IMR-90 (cell line): ENCODE results near the gene TMEM101. TPM values are rescaled to one million over a fixed set of nuclear protein-coding genes. Genes with fewer than 3 reads are reported as not detected.

Experiments used
- ATAC-seq: fragments of 200-7000 bp; cut with Tn5 transposase; 2 replicates; pipeline ENCODE4 v1.9.1; 2020; ENCODE audit warnings: low read depth, mild to moderate bottlenecking, moderate library complexity
- BruUV-seq: library from RNA; stranded (reverse); fragments of 400-500 nt; replicated peaks from 2 replicates; lab custom pipeline; 2021; lab: Mats Ljungman, UMichigan
- CTCF ChIA-PET: fragments of 300-600 bp; formaldehyde crosslinking; extraction: SDS; loops from one replicate; lab custom pipeline; 2021; ENCODE audit warnings: antibody characterized with exemption; lab: Yijun Ruan, JAX
- POLR2A ChIA-PET: fragments of 300-600 bp; sonication (Branson Sonifier 250); formaldehyde crosslinking; loops from one replicate; lab custom pipeline; 2022; ENCODE audit warnings: antibody characterized with exemption; ENCODE audit not compliant: unreplicated experiment; lab: Charles Lee
- DNase-seq: peaks from one replicate; pipeline ENCODE4 v3.0.0; 2013
- H2AFZ ChIP-seq: replicated peaks from 2 replicates; pipeline ENCODE3; 2013; ENCODE audit warnings: low read length, mild to moderate bottlenecking; ENCODE audit not compliant: poor library complexity
- H2AK5ac ChIP-seq: 2 replicates; pipeline ENCODE4 v1.6.1; 2013; ENCODE audit warnings: low read depth, low read length, inconsistent platforms
- H2AK9ac ChIP-seq: replicated peaks from 2 replicates; pipeline ENCODE3; 2013; ENCODE audit warnings: mild to moderate bottlenecking, low read depth, low read length, moderate library complexity; ENCODE audit not compliant: poor library complexity
- H2BK120ac ChIP-seq: 2 replicates; pipeline ENCODE4 v1.6.1; 2013; ENCODE audit warnings: low read depth, low read length, inconsistent platforms
- H2BK15ac ChIP-seq: 3 replicates; pipeline ENCODE4 v1.6.1; 2013; ENCODE audit warnings: low read depth, low read length, inconsistent platforms
- H2BK20ac ChIP-seq: 2 replicates; pipeline ENCODE4 v1.6.1; 2013; ENCODE audit warnings: low read depth, mild to moderate bottlenecking, inconsistent platforms, low read length, moderate library complexity
- H2BK5ac ChIP-seq: 2 replicates; pipeline ENCODE4 v1.6.1; 2013; ENCODE audit warnings: mild to moderate bottlenecking, low read depth, low read length, inconsistent platforms; ENCODE audit not compliant: poor library complexity, severe bottlenecking
- H3K14ac ChIP-seq: replicated peaks from 2 replicates; pipeline ENCODE4 v1.6.1; 2013; ENCODE audit warnings: low read depth, low read length, inconsistent platforms
- H3K18ac ChIP-seq: 2 replicates; pipeline ENCODE4 v1.6.1; 2013; ENCODE audit warnings: low read depth, low read length, control low read depth
- H3K23ac ChIP-seq: 2 replicates; pipeline ENCODE4 v1.6.1; 2013; ENCODE audit warnings: low read depth, low read length, inconsistent platforms
- H3K27ac ChIP-seq: 2 replicates; pipeline ENCODE4 v1.5.1; 2013; ENCODE audit warnings: mild to moderate bottlenecking, control low read depth, low read length; ENCODE audit not compliant: insufficient read depth
- H3K27me3 ChIP-seq: 2 replicates; pipeline ENCODE4 v1.6.1; 2013; ENCODE audit warnings: low read length; ENCODE audit not compliant: control insufficient read depth, insufficient read depth
- H3K36me3 ChIP-seq: 2 replicates; pipeline ENCODE4 v1.6.1; 2013; ENCODE audit warnings: low read length, mixed read lengths; ENCODE audit not compliant: control insufficient read depth, insufficient read depth
- H3K4ac ChIP-seq: 2 replicates; pipeline ENCODE4 v1.6.1; 2013; ENCODE audit warnings: low read depth, low read length, inconsistent platforms
- H3K4me1 ChIP-seq: 2 replicates; pipeline ENCODE4 v1.6.1; 2013; ENCODE audit warnings: low read length, mixed read lengths; ENCODE audit not compliant: control insufficient read depth, insufficient read depth
- H3K4me2 ChIP-seq: 2 replicates; pipeline ENCODE4 v1.6.1; 2013; ENCODE audit warnings: low read depth, mild to moderate bottlenecking, control low read depth, low read length, moderate library complexity
- H3K4me3 ChIP-seq: 2 replicates; pipeline ENCODE4 v1.5.1; 2013; ENCODE audit warnings: low read depth, mild to moderate bottlenecking, control low read depth, low read length, moderate library complexity; ENCODE audit not compliant: insufficient read depth
- H3K56ac ChIP-seq: 2 replicates; pipeline ENCODE4 v1.6.1; 2013; ENCODE audit warnings: low read length, inconsistent platforms; ENCODE audit not compliant: insufficient read depth; ENCODE audit errors: extremely low read depth
- H3K79me1 ChIP-seq, 2 experiments: 2 replicates each; pipeline ENCODE4 v1.6.1; 2013; ENCODE audit warnings: low read length in 2 of 2, inconsistent platforms in 1 of 2, low read depth in 1 of 2
- H3K9ac ChIP-seq: 2 replicates; pipeline ENCODE4 v1.6.1; 2013; ENCODE audit warnings: low read depth, low read length, control low read depth
- H3K9me1 ChIP-seq: 2 replicates; pipeline ENCODE4 v1.6.1; 2013; ENCODE audit warnings: low read length, inconsistent platforms; ENCODE audit not compliant: insufficient read depth
- H3K9me3 ChIP-seq: 2 replicates; pipeline ENCODE4 v1.6.1; 2013; ENCODE audit warnings: low read length; ENCODE audit not compliant: control insufficient read depth, insufficient read depth
- H4K20me1 ChIP-seq: 2 replicates; pipeline ENCODE4 v1.6.1; 2013; ENCODE audit warnings: low read length, inconsistent platforms; ENCODE audit not compliant: insufficient read depth
- H4K5ac ChIP-seq: 2 replicates; pipeline ENCODE4 v1.6.1; 2013; ENCODE audit warnings: mild to moderate bottlenecking, low read depth, low read length, control low read depth
- H4K8ac ChIP-seq, 2 experiments: 2 replicates each; pipeline ENCODE4 v1.6.1; 2013; ENCODE audit warnings: low read depth in 2 of 2, low read length in 2 of 2, control low read depth in 1 of 2, inconsistent platforms in 1 of 2
- H4K91ac ChIP-seq: 2 replicates; pipeline ENCODE4 v1.6.1; 2013; ENCODE audit warnings: low read depth, low read length, inconsistent platforms; ENCODE audit not compliant: insufficient read depth
- BHLHE40 ChIP-seq: fragments of 150-350 bp; IDR thresholded peaks from 2 replicates; pipeline ENCODE4 v1.6.1; 2016; ENCODE audit warnings: mild to moderate bottlenecking, low read depth, low read length
- CEBPB ChIP-seq: IDR thresholded peaks from 2 replicates; pipeline ENCODE4 v1.6.1; 2012; ENCODE audit warnings: low read depth, low read length, improper control_type of control experiment
- CHD1 ChIP-seq: IDR thresholded peaks from 2 replicates; pipeline ENCODE4 v1.6.1; 2012; ENCODE audit warnings: low read depth, low read length, improper control_type of control experiment
- FOS ChIP-seq: fragments of 150-350 bp; IDR thresholded peaks from 2 replicates; pipeline ENCODE4 v1.6.1; 2016; ENCODE audit warnings: low read depth, low read length
- MAFK ChIP-seq: IDR thresholded peaks from 2 replicates; pipeline ENCODE4 v1.6.1; 2012; ENCODE audit warnings: low read depth, low read length, improper control_type of control experiment
- NFE2L2 ChIP-seq: fragments of 150-350 bp; IDR thresholded peaks from 2 replicates; pipeline ENCODE4 v1.6.1; 2016; ENCODE audit warnings: low read depth, mild to moderate bottlenecking, low read length
- POLR2A ChIP-seq: IDR thresholded peaks from 2 replicates; pipeline ENCODE4 v1.6.1; 2012; ENCODE audit warnings: mild to moderate bottlenecking, low read depth, low read length
- RAD21 ChIP-seq: IDR thresholded peaks from 2 replicates; pipeline ENCODE4 v1.6.1; 2012; ENCODE audit warnings: low read length, improper control_type of control experiment
- RCOR1 ChIP-seq: IDR thresholded peaks from 2 replicates; pipeline ENCODE4 v1.6.1; 2012; ENCODE audit warnings: mild to moderate bottlenecking, low read length, improper control_type of control experiment; ENCODE audit not compliant: insufficient replicate concordance
- RFX5 ChIP-seq: IDR thresholded peaks from 2 replicates; pipeline ENCODE4 v1.8.0; 2012; ENCODE audit warnings: low read depth, mild to moderate bottlenecking, low read length, moderate library complexity
- WGBS, 2 experiments: methylation state at CpG; one replicate each; pipeline versions ENCODE4 v1.1.5 to v1.1.7; 2013; ENCODE audit warnings: missing lambda C conversion rate in 2 of 2; ENCODE audit not compliant: insufficient read length in 1 of 2; ENCODE audit errors: extremely low coverage in 2 of 2; 5-methylcytosine and 5-hydroxymethylcytosine counted together
- dilution Hi-C: fragments of 300-500 bp; cut with HindIII; formaldehyde crosslinking; loops from one replicate; pipeline ENCODE4 v1.14.3; 2018; ENCODE audit warnings: low sequenced_read_pairs; ENCODE audit not compliant: unreplicated experiment
- in situ Hi-C: fragments of 300-500 bp; cut with MboI; formaldehyde crosslinking; loops from 3 replicates; pipeline ENCODE4 v1.14.3; 2019; ENCODE audit warnings: low sequenced_read_pairs, inconsistent platforms, mixed read lengths
- intact Hi-C: fragments of 100-400 bp; cut with micrococcal nuclease; formaldehyde crosslinking; loops from 2 replicates; pipeline ENCODE4 v1.10.0; 2022
- polyA plus RNA-seq, 3 experiments: library from polyadenylated mRNA; depleted of rRNA; stranded (reverse); fragments of >200 nt; gene quantifications; 2 replicates each; pipeline ENCODE4 v1.2.3, GENCODE V29; 2012; ENCODE audit warnings: low replicate concordance in 1 of 3
- total RNA-seq: library from RNA; depleted of rRNA; stranded (reverse); fragments of >200 nt; gene quantifications from 2 replicates; pipeline ENCODE4 v1.2.3, GENCODE V29; 2012
- TF ChIP-seq, protein P1 (sequence below): fragments of 150-350 bp; IDR thresholded peaks from 2 replicates; pipeline ENCODE4 v1.6.1; 2016; ENCODE audit warnings: low read depth, mild to moderate bottlenecking, low read length, moderate library complexity, borderline replicate concordance
- TF ChIP-seq, protein P2 (sequence below): fragments of 150-350 bp; IDR thresholded peaks from 2 replicates; pipeline ENCODE4 v1.6.1; 2017; ENCODE audit warnings: mild to moderate bottlenecking, antibody characterized with exemption, low read length, low read depth

The TMEM101 gene
- total and polyA plus RNA-seq, 2 of the 4 experiments (the other 2 are of a cell fraction), result 30.7 to 36.6 TPM

DNA sequence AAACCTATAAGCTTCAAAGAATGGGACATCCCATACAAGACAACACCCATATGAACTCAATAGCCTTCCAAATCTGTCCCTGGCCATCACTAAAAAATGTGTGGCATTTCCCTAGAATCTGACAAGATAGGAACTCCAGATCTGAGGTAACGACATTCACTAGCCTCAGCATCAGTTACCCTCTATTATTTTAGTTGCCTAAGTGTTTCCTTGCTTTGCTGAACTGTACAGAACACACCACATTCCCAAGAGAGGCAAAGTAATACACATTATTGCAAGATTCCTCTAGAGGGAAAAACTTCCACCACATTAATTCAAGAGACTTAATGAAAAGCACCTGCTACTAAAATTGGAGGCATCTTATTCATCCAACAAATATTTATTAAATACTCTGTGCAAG is 46.7 kb upstream of the TMEM101 start:
- ATAC-seq (no peak), DNase-seq (no peak)
- CTCF ChIA-PET, result no interaction called here
- Histone ChIP-seq H3K9ac (no peak overlapping the region), H3K4me1 (peaks cover 2% of the 10 kb centered on the region; the same call in 1 of the 2 replicates), H3K4me2 (no peak overlapping the region), H3K23ac (no peak overlapping the region), H3K18ac (no peak overlapping the region), H4K20me1 (peaks cover 63% of the 10 kb centered on the region), H3K56ac (no peak overlapping the region), H2BK5ac (no peak overlapping the region), H4K91ac (no peak overlapping the region), H3K27me3 (no peaks in the 10 kb centered on the region), H3K9me1 (no peaks in the 10 kb centered on the region), H3K79me1 (peaks cover 24 to 48% of the 10 kb centered on the region in 2 experiments), H4K5ac (no peak overlapping the region), H2AK5ac (no peak overlapping the region), H2AFZ (no peak overlapping the region), H4K8ac (no peak overlapping the region), H3K4ac (no peak overlapping the region), H3K14ac (no peak overlapping the region), H2BK20ac (no peak overlapping the region), H3K4me3 (no peak overlapping the region), H3K36me3 (peaks cover 23% of the 10 kb centered on the region), H2BK120ac (no peak overlapping the region), H3K27ac (no peak overlapping the region), H2AK9ac (no peak overlapping the region), H3K9me3 (no peaks in the 10 kb centered on the region), H2BK15ac (no peak overlapping the region)
- POLR2A ChIA-PET, result no interaction called here
- no CpG with 5 or more reads among the region's 1 CpG for WGBS, 2 experiments
- dilution Hi-C loops (no loop called here), in situ Hi-C loops (no loop called here), intact Hi-C loops (no loop called here)
- no TSS peak for BruUV-seq
- TF ChIP-seq, protein P1, sequence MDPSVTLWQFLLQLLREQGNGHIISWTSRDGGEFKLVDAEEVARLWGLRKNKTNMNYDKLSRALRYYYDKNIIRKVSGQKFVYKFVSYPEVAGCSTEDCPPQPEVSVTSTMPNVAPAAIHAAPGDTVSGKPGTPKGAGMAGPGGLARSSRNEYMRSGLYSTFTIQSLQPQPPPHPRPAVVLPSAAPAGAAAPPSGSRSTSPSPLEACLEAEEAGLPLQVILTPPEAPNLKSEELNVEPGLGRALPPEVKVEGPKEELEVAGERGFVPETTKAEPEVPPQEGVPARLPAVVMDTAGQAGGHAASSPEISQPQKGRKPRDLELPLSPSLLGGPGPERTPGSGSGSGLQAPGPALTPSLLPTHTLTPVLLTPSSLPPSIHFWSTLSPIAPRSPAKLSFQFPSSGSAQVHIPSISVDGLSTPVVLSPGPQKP, result no peak
- TF ChIP-seq CEBPB (no peak), RCOR1 (no peak), FOS (no peak), NFE2L2 (no peak), MAFK (no peak), BHLHE40 (no peak), CHD1 (no peak), RAD21 (no peak), RFX5 (no peak), POLR2A (no peak)
- TF ChIP-seq, protein P2, sequence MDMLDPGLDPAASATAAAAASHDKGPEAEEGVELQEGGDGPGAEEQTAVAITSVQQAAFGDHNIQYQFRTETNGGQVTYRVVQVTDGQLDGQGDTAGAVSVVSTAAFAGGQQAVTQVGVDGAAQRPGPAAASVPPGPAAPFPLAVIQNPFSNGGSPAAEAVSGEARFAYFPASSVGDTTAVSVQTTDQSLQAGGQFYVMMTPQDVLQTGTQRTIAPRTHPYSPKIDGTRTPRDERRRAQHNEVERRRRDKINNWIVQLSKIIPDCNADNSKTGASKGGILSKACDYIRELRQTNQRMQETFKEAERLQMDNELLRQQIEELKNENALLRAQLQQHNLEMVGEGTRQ, result no peak
